Measurements from ENCODE around the gene FOS. TPM values are rescaled to one million over a fixed set of nuclear protein-coding genes. Genes with fewer than 3 reads are reported as not detected.

Gene FOS
- total and polyA plus RNA-seq, 7 donors = 108 to 1,048 (median 374) TPM

DNA sequence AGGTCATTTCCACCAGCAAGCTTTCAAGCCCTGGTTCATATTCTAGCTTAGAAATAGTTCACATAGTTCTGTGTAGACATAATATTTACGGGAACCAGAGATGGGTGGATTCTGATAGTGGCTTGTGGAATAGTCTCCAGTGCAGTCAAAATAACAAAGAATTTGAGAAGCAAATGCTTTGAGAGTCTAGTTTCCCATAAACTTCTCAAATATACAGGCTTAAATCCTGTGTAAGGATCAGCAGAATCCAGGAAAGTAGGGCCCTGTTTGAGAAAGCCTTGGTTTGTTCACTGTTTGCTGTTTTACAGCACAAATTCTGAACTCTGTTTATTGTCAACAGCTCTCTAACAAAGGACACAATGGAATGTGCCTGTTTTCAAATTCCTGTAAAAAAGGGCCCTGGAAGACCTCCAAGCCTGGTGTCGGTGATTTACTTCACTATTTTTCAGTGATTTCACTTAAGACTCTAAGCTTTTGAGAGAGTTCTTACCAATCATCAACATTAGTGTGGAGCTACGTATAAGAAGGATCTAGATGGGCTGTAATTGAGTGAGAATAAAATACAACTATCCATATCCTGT lies 11.4 kb upstream of the FOS start:
- Histone ChIP-seq H3K4me1 (peaks cover 0 to 31% (median 21%) of the 10 kb centered on the region in 4 donors), H3K27ac (peak overlapping the region; percentile 59 to 84 (median 76)), H3K9me3 (no peaks in the 10 kb centered on the region), H3K36me3 (no peaks in the 10 kb centered on the region), H3K27me3 (no peaks in the 10 kb centered on the region), H3K4me3 (no peak overlapping the region)
- WGBS, 2 donors = 78 to 86% methylated on average over 3 of the region's 3 CpGs
- intact Hi-C loops (cut with DNase I) = no loop called here
- peak in 1 of 4 donors; percentile 25 for TF ChIP-seq POLR2AphosphoS5 (IDR thresholded peaks at IDR 0.05)
- TF ChIP-seq EP300 (IDR thresholded peaks at IDR 0.05) = no peak
- DNase-seq = no peak

DNA sequence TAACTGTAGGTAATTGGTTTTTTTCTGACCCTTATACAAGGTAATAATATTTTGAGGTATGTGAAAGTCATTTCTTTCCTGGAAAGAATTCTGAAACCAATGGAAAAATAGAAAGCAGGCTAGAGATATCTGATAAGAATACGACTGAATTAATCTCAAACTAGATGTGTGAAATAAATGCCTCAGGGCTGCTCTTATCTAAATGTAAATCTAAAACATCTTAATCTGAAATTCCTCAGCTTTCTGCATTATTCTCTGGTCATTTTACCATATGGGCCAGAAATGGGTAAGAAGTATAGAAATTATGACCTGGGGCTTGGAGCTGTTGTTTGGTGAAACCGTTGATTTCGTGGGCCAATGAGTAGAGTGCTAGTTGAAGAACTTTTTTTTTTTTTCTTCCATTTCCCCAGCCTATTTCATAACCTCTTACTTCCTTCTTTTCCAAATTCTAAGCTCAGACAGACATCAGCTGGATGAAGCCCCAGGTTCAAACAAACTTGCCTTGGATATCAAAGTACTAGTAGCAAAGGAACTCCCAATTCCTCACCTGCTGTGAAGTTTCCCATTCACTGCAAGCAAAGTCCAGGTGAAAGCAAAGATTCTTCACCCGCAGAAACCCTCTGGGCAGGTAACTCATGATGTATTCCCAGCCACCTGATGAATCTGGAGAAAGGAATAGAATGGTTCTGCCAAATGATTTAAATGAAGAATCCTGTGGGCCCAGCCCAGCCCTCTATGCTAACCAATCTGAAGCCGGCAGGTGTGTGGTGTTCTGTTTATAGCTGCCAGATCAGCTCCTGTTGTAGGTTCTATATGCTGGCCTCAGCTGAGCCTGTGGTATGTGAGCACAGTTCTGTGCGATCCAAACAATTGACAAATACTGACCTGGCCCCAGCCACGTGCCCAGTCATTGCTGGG lies 9.7 kb upstream of the FOS start:
- Histone ChIP-seq H3K4me1 (peaks cover 0 to 42% (median 32%) of the 10 kb centered on the region in 4 donors), H3K27ac (peak overlapping the region in 1 of 4 donors; percentile 84)

GRCh38 chr14:75271514-75271913 lies 7.1 kb upstream of the FOS start:
- H3K4me3 ChIP-seq = no peak overlapping the region
- H3K27ac ChIP-seq = no peak overlapping the region
- no peaks in the 10 kb centered on the region for H3K9me3 ChIP-seq
- H3K4me1 ChIP-seq = peaks cover 0 to 50% (median 41%) of the 10 kb centered on the region in 4 donors
- no peak for DNase-seq
- no peaks in the 10 kb centered on the region for H3K27me3 ChIP-seq
- intact Hi-C loops (cut with DNase I) = loop anchor here (10.0 kb wide), 1 partner anchor 1763 kb away; no protein-coding TSS in a partner anchor
- no peaks in the 10 kb centered on the region for H3K36me3 ChIP-seq
- TF ChIP-seq POLR2A (IDR thresholded peaks at IDR 0.05) (no peak), EP300 (IDR thresholded peaks at IDR 0.05) (no peak), POLR2AphosphoS5 (IDR thresholded peaks at IDR 0.05) (no peak)
- TF ChIP-seq, protein P1, sequence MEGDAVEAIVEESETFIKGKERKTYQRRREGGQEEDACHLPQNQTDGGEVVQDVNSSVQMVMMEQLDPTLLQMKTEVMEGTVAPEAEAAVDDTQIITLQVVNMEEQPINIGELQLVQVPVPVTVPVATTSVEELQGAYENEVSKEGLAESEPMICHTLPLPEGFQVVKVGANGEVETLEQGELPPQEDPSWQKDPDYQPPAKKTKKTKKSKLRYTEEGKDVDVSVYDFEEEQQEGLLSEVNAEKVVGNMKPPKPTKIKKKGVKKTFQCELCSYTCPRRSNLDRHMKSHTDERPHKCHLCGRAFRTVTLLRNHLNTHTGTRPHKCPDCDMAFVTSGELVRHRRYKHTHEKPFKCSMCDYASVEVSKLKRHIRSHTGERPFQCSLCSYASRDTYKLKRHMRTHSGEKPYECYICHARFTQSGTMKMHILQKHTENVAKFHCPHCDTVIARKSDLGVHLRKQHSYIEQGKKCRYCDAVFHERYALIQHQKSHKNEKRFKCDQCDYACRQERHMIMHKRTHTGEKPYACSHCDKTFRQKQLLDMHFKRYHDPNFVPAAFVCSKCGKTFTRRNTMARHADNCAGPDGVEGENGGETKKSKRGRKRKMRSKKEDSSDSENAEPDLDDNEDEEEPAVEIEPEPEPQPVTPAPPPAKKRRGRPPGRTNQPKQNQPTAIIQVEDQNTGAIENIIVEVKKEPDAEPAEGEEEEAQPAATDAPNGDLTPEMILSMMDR (IDR thresholded peaks at IDR 0.05) = no peak
- WGBS, 2 donors = 95 to 96% methylated on average over 9 of the region's 9 CpGs

More for the DNA sequence above, 9.7 kb upstream of the FOS start:
- Histone ChIP-seq H3K9me3 (no peaks in the 10 kb centered on the region), H3K4me3 (no peak overlapping the region), H3K27me3 (no peaks in the 10 kb centered on the region), H3K36me3 (no peaks in the 10 kb centered on the region)
- TF ChIP-seq, protein P1 (IDR thresholded peaks at IDR 0.05) = no peak
- TF ChIP-seq POLR2A (IDR thresholded peaks at IDR 0.05) = no peak
- TF ChIP-seq POLR2AphosphoS5 (IDR thresholded peaks at IDR 0.05) = no peak
- TF ChIP-seq EP300 (IDR thresholded peaks at IDR 0.05) = no peak
- intact Hi-C loops (cut with DNase I) = no loop called here
- WGBS, 2 donors = 50 to 71% methylated on average over 7 of the region's 7 CpGs
- no peak for DNase-seq

DNA sequence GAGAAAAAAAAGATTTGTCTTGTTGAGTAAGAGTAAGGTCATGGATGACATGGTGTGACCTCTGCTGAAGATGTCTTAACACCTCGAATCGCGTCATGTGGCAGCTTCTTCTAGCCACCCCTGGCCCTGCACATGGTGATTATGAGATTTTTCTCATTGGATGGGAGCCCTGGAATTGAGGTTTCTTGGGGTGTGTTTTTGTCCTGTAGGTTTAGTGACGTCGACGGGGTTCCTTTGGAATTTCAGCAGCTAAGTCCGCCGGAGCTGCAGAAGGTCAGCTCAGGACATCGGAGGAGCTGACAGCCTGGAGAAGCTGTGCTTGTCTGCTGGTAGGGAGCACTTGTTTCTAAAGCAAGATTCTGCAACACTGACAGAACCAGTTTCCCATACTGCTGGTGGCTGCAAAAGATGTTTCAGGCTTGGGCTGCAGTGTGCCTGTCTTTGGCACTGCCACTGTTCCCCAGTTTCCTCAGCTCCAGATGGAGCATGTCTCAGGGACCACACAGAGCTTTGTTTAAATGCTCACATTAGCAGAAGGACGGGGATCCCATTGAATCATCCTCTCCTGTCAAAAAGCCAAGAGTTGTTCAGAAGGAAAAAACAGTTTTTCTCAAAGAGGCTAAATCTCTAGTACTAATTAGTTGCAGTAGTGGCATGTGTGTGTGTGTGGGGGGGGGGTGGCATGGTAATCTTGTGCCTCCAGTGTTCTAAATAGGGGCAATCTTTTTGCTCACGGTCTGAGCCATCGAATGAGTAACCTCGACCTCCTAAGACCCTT lies 5.2 kb upstream of the FOS start:
- no peak overlapping the region for H3K4me3 ChIP-seq
- peaks cover 0 to 35% (median 27%) of the 10 kb centered on the region in 4 donors for H3K4me1 ChIP-seq
- TF ChIP-seq POLR2A (IDR thresholded peaks at IDR 0.05) = no peak
- TF ChIP-seq POLR2AphosphoS5 (IDR thresholded peaks at IDR 0.05) = peak in 2 of 4 donors; percentile 13 to 34
- TF ChIP-seq, protein P1 (IDR thresholded peaks at IDR 0.05) = no peak
- TF ChIP-seq EP300 (IDR thresholded peaks at IDR 0.05) = peak in 2 of 4 donors; percentile 51 to 54
- peak; percentile 74 for DNase-seq
- no peaks in the 10 kb centered on the region for H3K27me3 ChIP-seq
- H3K36me3 ChIP-seq = no peaks in the 10 kb centered on the region
- 77 to 79% methylated on average over 13 of the region's 13 CpGs for WGBS, 2 donors
- intact Hi-C loops (cut with DNase I) = loop anchor here (10.0 kb wide), 1 partner anchor 1761 kb away; no protein-coding TSS in a partner anchor
- H3K9me3 ChIP-seq = no peaks in the 10 kb centered on the region
- H3K27ac ChIP-seq = peak overlapping the region; percentile 23 to 100 (median 46)

Measured in sigmoid colon (tissue), 7 donors.